Loucy (cell line): ENCODE measurements around the gene RPN2.

Experiments
- EZH2phosphoT487 ChIP-seq: fragments of 200-600 bp; IDR thresholded peaks from 2 replicates; pipeline ENCODE4 v1.6.1; 2018; ENCODE audit warnings: antibody characterized with exemption, mild to moderate bottlenecking, moderate library complexity, borderline replicate concordance
- TF ChIP-seq, protein P1 (sequence below): fragments of 200-600 bp; sonication (generic); conservative IDR thresholded peaks from 2 replicates; pipeline ENCODE4 v1.5.1; 2014; ENCODE audit warnings: mild to moderate bottlenecking, antibody characterized with exemption, low read length

- TF ChIP-seq, protein P1, sequence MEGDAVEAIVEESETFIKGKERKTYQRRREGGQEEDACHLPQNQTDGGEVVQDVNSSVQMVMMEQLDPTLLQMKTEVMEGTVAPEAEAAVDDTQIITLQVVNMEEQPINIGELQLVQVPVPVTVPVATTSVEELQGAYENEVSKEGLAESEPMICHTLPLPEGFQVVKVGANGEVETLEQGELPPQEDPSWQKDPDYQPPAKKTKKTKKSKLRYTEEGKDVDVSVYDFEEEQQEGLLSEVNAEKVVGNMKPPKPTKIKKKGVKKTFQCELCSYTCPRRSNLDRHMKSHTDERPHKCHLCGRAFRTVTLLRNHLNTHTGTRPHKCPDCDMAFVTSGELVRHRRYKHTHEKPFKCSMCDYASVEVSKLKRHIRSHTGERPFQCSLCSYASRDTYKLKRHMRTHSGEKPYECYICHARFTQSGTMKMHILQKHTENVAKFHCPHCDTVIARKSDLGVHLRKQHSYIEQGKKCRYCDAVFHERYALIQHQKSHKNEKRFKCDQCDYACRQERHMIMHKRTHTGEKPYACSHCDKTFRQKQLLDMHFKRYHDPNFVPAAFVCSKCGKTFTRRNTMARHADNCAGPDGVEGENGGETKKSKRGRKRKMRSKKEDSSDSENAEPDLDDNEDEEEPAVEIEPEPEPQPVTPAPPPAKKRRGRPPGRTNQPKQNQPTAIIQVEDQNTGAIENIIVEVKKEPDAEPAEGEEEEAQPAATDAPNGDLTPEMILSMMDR, result no peak
- no peak for TF ChIP-seq EZH2phosphoT487
Observed at GRCh38 chr20:37278966-37279590, 99.9 kb downstream of the RPN2 start.
